ENCODE measurements around the gene ARID1A.

DNA sequence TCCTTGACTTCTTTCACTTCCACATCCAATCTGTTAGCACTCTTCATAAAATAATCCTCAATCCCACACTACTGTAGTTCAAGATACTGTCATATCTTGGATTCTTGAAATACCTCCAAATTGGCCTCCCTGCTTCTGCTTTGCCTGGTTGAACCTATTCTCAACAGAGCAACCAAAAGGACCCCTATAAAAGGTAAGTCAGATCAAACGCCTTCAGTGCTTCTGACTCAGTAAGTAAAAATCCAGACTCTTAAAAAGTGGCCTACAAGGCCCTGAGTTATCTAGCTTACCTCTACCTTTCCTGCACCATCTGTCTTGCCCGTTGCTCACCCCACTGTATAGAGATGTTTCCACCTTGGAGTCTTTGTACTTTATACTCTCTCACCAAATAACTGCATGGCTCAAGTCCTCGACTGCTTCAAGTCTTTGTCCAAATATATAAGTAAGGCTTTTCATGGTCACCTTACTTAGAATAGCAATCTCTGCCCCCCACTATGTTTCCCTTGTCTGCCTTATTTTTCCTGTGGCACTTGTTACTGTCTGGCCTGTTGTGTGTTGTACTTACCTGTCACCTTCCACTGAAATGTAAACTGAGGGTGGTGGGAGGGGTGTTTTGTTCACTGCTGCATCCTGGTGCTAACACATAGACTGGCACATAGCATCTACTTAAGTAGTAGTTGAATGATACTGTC lies 86.9 kb downstream of the ARID1A start:
- TF ChIP-seq, protein P1, sequence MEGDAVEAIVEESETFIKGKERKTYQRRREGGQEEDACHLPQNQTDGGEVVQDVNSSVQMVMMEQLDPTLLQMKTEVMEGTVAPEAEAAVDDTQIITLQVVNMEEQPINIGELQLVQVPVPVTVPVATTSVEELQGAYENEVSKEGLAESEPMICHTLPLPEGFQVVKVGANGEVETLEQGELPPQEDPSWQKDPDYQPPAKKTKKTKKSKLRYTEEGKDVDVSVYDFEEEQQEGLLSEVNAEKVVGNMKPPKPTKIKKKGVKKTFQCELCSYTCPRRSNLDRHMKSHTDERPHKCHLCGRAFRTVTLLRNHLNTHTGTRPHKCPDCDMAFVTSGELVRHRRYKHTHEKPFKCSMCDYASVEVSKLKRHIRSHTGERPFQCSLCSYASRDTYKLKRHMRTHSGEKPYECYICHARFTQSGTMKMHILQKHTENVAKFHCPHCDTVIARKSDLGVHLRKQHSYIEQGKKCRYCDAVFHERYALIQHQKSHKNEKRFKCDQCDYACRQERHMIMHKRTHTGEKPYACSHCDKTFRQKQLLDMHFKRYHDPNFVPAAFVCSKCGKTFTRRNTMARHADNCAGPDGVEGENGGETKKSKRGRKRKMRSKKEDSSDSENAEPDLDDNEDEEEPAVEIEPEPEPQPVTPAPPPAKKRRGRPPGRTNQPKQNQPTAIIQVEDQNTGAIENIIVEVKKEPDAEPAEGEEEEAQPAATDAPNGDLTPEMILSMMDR (IDR thresholded peaks at IDR 0.05) = no peak
- no peak for TF ChIP-seq POLR2A (IDR thresholded peaks at IDR 0.05)

Measured in heart left ventricle (tissue), 13 donors.